LNCaP clone FGC (cell line): ENCODE results near the gene PGLYRP3.

Experiments used
- DNase-seq: peaks from one replicate; pipeline ENCODE4 v3.0.0-alpha.2; 2011; ENCODE audit warnings: low read depth
- H3K4me3 ChIP-seq: 2 replicates; pipeline ENCODE4 v1.5.1; 2011; ENCODE audit warnings: mild to moderate bottlenecking, low read depth, low read length, control low read depth
- CTCF ChIP-seq: IDR thresholded peaks from 2 replicates; pipeline ENCODE4 v1.5.1; 2012; ENCODE audit warnings: mild to moderate bottlenecking; ENCODE audit not compliant: control insufficient read depth, insufficient read depth; ENCODE audit errors: extremely low read depth

The PGLYRP3 gene, protein sequence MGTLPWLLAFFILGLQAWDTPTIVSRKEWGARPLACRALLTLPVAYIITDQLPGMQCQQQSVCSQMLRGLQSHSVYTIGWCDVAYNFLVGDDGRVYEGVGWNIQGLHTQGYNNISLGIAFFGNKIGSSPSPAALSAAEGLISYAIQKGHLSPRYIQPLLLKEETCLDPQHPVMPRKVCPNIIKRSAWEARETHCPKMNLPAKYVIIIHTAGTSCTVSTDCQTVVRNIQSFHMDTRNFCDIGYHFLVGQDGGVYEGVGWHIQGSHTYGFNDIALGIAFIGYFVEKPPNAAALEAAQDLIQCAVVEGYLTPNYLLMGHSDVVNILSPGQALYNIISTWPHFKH

GRCh38 chr1:153312570-153313186, at the start of gene PGLYRP3:
Gene PGLYRP3, minus strand, starts transcription at chr1:153312952. Its CDS starts 2,287 bp downstream, at chr1:153310665.
- DNase-seq: no peak
- no peak for TF ChIP-seq CTCF
- H3K4me3 ChIP-seq: no peak within 1 kb of the TSS

- no peak overlapping the region for H3K4me3 ChIP-seq
- DNase-seq: no peak
- TF ChIP-seq CTCF: no peak
These were observed 49.5 kb upstream of the PGLYRP3 start for GRCh38 chr1:153362187-153362775.

DNA sequence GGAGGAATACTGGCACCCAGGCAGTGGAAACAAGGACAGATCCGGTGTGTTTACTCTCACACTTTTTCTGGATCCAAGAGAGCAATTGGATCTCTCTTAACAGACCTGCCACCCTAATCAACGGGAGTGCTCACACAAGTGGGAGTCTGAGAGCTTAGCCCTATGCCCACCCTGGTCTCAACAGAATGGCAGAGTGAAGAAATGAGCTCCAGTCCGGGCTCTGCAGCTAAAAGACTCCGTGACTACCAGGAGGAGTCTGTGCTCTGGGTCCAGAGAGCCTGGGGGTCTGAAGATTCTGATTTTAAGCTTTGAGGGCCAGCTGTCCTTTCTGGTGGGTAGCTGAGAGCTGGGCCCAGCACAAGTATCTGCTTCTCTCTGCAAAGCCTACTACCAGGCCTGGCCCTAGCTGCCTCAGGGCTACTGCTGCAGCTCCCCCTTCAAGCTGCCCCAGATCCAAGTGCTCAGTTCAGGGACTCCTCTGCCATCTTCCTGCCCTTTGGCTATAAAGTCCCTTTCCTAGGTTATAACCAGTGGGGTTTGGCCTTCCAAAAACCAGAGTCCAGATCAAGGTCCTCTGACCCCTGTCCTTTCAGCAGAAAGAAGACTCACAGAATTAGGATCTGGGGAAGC, 48.8 kb upstream of the PGLYRP3 start:
- no peak for DNase-seq
- TF ChIP-seq CTCF: no peak
- no peak overlapping the region for H3K4me3 ChIP-seq

- H3K4me3 ChIP-seq: no peak overlapping the region
- DNase-seq: no peak
- TF ChIP-seq CTCF: no peak
These were observed 48.1 kb upstream of the PGLYRP3 start for GRCh38 chr1:153360592-153361479.

DNA sequence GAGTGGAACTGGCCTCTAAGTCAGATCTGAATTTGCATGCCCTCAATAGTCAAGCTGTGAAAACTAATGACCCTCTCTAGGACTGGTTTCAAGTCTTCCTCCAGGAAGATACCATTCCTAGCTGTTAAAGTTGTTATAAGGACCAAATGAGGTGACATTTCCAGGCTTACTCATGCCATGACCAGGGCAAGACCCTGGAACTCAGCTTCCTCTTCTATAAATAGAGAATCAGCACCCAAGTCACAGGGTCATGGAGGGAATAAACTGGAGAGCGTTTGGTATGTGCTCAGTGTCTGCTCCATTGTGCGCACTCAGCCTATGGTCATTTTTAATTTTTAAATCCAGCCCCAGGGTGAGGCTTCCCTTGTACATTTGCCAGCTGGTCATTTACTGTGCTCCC, 47.4 kb upstream of the PGLYRP3 start:
- TF ChIP-seq CTCF: no peak
- H3K4me3 ChIP-seq: no peak overlapping the region
- DNase-seq: no peak

GRCh38 chr1:153359241-153359640, 46.5 kb upstream of the PGLYRP3 start:
- DNase-seq: no peak
- H3K4me3 ChIP-seq: no peak overlapping the region
- TF ChIP-seq CTCF: no peak
